NT2/D1 (cell line): ENCODE data around the gene SENP2.
A peak's percentile ranks its signal among the peaks of the same experiment; 100 is the strongest.
"Not testable (repeated sequence)": the region's sequence is repeated elsewhere in the genome, so short reads cannot be mapped to it uniquely, and the experiment has no call there.

ENCODE experiments used
- DNase-seq: peaks from one replicate; pipeline ENCODE4 v3.0.0-alpha.2; 2011; ENCODE audit warnings: low read depth, low spot score
- H3K27me3 ChIP-seq: 2 replicates; pipeline ENCODE4 v1.6.0; 2011; ENCODE audit warnings: mild to moderate bottlenecking; ENCODE audit not compliant: insufficient read length, insufficient read depth
- H3K36me3 ChIP-seq: 2 replicates; pipeline ENCODE4 v1.6.1; 2011; ENCODE audit warnings: mild to moderate bottlenecking, low read length, mixed read lengths; ENCODE audit not compliant: insufficient read depth, insufficient read length
- H3K4me1 ChIP-seq: 2 replicates; pipeline ENCODE4 v1.5.1; 2011; ENCODE audit not compliant: insufficient read depth, insufficient read length
- H3K4me3 ChIP-seq: 2 replicates; pipeline ENCODE4 v1.5.1; 2011; ENCODE audit warnings: low read depth; ENCODE audit not compliant: insufficient read length
- H3K9ac ChIP-seq: 2 replicates; pipeline ENCODE4 v1.6.0; 2011; ENCODE audit warnings: low read depth; ENCODE audit not compliant: insufficient read length
- H3K9me3 ChIP-seq: 2 replicates; pipeline ENCODE4 v1.5.1; 2011; ENCODE audit warnings: mild to moderate bottlenecking, low read length; ENCODE audit not compliant: insufficient read depth
- SUZ12 ChIP-seq: IDR thresholded peaks from 2 replicates; pipeline ENCODE4 v1.6.1; 2011; ENCODE audit not compliant: insufficient read length, insufficient read depth; ENCODE audit errors: extremely low read depth
- YY1 ChIP-seq: IDR thresholded peaks from 2 replicates; pipeline ENCODE4 v1.6.1; 2011; ENCODE audit not compliant: insufficient read length, insufficient read depth
- ZNF274 ChIP-seq: IDR thresholded peaks from 2 replicates; pipeline ENCODE4 v1.6.1; 2011; ENCODE audit warnings: mild to moderate bottlenecking, low read depth, low read length

Gene SENP2

DNA sequence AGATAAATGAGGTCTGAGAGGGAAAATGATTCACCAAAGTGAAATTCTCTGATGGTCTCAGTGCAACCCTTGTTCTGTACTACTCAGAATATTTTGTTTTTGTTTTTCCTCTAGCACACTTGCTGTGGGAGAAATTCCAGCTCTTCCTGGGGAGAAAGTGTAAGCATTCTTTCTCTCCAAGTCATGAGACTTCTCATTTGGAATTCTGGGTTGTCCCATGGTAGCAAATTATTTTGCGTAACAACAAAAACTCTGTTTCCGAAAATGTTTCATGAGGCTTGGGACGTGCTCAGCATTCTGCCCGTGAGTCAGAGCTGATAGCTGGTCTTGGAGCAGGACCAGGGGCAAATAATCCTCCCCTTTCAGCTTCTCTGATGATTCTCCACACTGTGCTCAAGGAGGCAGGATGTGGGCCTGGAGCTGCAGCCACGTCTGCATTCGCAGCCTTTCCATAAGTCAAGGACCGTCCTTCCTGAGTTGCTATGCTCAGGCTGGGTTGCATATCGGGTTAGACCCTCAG, 70.3 kb downstream of the SENP2 start:
- H3K9me3 ChIP-seq = no peaks in the 10 kb centered on the region
- H3K27me3 ChIP-seq = no peaks in the 10 kb centered on the region
- TF ChIP-seq YY1 = no peak
- no peak for TF ChIP-seq SUZ12
- TF ChIP-seq ZNF274 = no peak
- H3K4me3 ChIP-seq = no peak overlapping the region
- peaks cover 15% of the 10 kb centered on the region for H3K4me1 ChIP-seq
- peaks cover 78% of the 10 kb centered on the region for H3K36me3 ChIP-seq
- H3K9ac ChIP-seq = no peak overlapping the region
- DNase-seq = no peak

DNA sequence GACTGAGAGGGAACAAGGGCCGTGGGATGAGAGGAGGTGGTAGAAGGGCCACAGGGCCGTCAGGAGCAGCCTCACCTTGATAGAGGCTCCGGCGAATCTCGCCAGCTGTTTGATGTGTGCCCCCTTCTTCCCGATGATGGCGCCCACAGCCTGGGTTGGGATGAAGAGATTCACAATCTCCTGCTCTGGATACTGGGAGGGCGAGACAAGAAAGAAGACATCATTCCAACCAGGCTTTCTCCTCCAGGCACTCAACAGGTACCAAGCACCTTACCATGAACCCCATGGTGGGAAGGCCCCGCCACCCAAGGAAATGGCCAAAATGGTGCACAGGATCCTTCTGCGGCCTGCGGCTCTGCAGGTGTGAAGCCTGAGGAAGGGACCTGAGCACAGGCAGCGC, 71.1 kb downstream of the SENP2 start:
- H3K4me1 ChIP-seq = peaks cover 15% of the 10 kb centered on the region
- no peak for DNase-seq
- no peaks in the 10 kb centered on the region for H3K27me3 ChIP-seq

GRCh38 chr3:185657691-185658503, 71.8 kb downstream of the SENP2 start:
- H3K36me3 ChIP-seq = peaks cover 64% of the 10 kb centered on the region
- no peaks in the 10 kb centered on the region for H3K9me3 ChIP-seq
- no peak for DNase-seq
- no peak overlapping the region for H3K4me3 ChIP-seq
- H3K4me1 ChIP-seq = peaks cover 15% of the 10 kb centered on the region
- no peak overlapping the region for H3K9ac ChIP-seq
- TF ChIP-seq ZNF274 (no peak), SUZ12 (no peak), YY1 (no peak)
- H3K27me3 ChIP-seq = no peaks in the 10 kb centered on the region

More for the DNA sequence above, 71.1 kb downstream of the SENP2 start:
- no peak overlapping the region for H3K9ac ChIP-seq
- TF ChIP-seq ZNF274 (no peak), SUZ12 (no peak), YY1 (no peak)
- peaks cover 70% of the 10 kb centered on the region for H3K36me3 ChIP-seq
- H3K4me3 ChIP-seq = no peak overlapping the region
- H3K9me3 ChIP-seq = no peaks in the 10 kb centered on the region

DNA sequence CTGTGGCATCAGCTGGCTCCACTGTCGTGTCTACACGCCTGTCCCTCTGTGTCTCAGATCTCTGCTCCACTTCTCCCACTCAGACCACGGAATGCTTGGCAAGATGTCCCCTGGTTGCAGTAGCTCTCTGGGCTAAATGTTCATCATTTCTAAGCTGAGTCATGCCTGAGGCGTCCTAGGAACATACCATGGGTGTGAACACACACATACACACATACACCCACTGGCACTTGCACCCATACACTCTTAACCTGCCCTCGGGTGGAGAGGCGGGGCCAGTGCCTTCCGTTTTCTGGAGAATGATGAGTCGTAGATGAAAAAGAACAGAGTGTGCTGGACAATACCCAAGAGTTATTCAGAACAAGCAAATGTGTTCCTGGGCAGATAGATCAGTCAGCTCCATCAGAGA, 72.4 kb downstream of the SENP2 start:
- Histone ChIP-seq H3K4me3 (no peak overlapping the region), H3K9ac (no peak overlapping the region), H3K9me3 (no peaks in the 10 kb centered on the region), H3K27me3 (no peaks in the 10 kb centered on the region), H3K36me3 (peaks cover 61% of the 10 kb centered on the region), H3K4me1 (peaks cover 15% of the 10 kb centered on the region)
- DNase-seq = no peak
- TF ChIP-seq SUZ12 (no peak), ZNF274 (no peak), YY1 (no peak)

DNA sequence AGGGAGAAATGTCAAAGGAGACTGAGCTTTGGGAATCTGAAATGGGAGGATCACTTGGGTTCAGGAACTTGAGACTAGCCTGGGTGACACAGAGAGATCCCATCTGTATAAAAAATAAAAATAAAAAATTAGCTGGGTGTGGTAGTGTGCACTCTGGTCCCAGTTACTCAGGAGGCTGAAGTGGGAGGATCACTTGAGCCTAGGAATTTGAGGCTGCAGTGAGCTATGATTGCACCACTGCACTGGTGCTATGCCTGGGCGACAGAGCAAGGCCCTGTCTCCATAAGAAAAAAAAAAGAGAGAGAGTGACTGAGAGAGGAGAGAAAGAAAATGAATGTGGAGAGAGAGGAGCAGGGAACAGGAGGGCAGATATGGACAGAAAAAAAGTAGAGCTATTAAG, 72.8 kb downstream of the SENP2 start:
- peaks cover 3% of the 10 kb centered on the region; the same call in 1 of the 2 replicates for H3K9me3 ChIP-seq
- H3K9ac ChIP-seq = no peak overlapping the region

GRCh38 chr3:185659942-185660921, 74.1 kb downstream of the SENP2 start:
- Histone ChIP-seq H3K4me1 (peaks cover 15% of the 10 kb centered on the region), H3K36me3 (peaks cover 50% of the 10 kb centered on the region), H3K9ac (peak overlapping the region; percentile 12), H3K4me3 (no peak overlapping the region), H3K9me3 (peaks cover 5% of the 10 kb centered on the region; the same call in 1 of the 2 replicates), H3K27me3 (no peaks in the 10 kb centered on the region)
- TF ChIP-seq YY1 = no peak
- DNase-seq = peak; percentile 82

More for the DNA sequence above, 72.8 kb downstream of the SENP2 start:
- H3K27me3 ChIP-seq = no peaks in the 10 kb centered on the region
- no peak overlapping the region for H3K4me3 ChIP-seq
- DNase-seq = no peak
- TF ChIP-seq YY1 (no peak), ZNF274 (no peak), SUZ12 (no peak)
- H3K4me1 ChIP-seq = peaks cover 15% of the 10 kb centered on the region
- peaks cover 58% of the 10 kb centered on the region for H3K36me3 ChIP-seq

DNA sequence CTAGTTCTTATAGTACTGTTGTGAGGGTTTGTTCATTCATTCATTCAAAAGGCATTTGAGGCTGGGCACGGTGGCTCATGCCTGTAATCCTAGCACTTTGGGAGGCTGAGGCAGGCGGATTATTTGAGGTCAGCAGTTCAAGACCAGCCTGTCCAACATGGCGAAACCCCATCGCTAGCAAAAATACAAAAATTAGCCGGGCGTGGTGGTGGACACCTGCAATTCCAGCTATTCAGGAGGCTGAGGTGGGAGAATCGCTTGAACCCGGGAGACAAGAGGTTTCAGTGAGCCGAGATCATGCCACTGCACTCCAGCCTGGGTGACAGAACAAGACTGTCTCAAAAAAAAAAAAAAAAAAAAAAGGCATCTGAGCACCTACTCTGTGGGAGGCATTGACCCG, 75.2 kb downstream of the SENP2 start:
- H3K27me3 ChIP-seq, H3K9ac ChIP-seq, H3K9me3 ChIP-seq, H3K4me3 ChIP-seq, DNase-seq: not testable (repeated sequence)
- H3K36me3 ChIP-seq = peaks cover 40% of the 10 kb centered on the region
- H3K4me1 ChIP-seq = peaks cover 15% of the 10 kb centered on the region
